Right atrium auricular region (tissue), 2 donors: ENCODE data around the gene EPHB4. TPM values are rescaled to one million over a fixed set of nuclear protein-coding genes. Genes with fewer than 3 reads are reported as not detected.

ENCODE experiments used
- DNase-seq: peaks from one replicate; pipeline ENCODE4 v3.0.0-alpha.2; 2019; ENCODE audit warnings: low spot score
- H3K27ac ChIP-seq, 2 donors: fragments of 200-600 bp; sonication (generic); 1 replicate in 1 of 2; 2 replicates in 1 of 2; pipeline ENCODE4 v1.5.1; 2016 to 2019
- H3K27me3 ChIP-seq, 2 donors: fragments of 200-600 bp; sonication (generic); one replicate each; pipeline versions ENCODE4 v1.5.1 to v1.6.0; 2017 to 2019
- H3K36me3 ChIP-seq: fragments of 200-600 bp; sonication (generic); one replicate; pipeline ENCODE4 v1.5.1; 2016
- H3K4me1 ChIP-seq, 2 donors: fragments of 200-600 bp; sonication (generic); one replicate each; pipeline versions ENCODE4 v1.5.1 to v1.6.0; 2017 to 2019
- H3K4me3 ChIP-seq, 2 donors: fragments of 200-600 bp; sonication (generic); 1 replicate in 1 of 2; 2 replicates in 1 of 2; pipeline ENCODE4 v1.5.1; 2017 to 2019; ENCODE audit warnings: mild to moderate bottlenecking in 1 of 2, moderate library complexity in 1 of 2
- H3K9me3 ChIP-seq, 2 donors: fragments of 200-600 bp; sonication (generic); one replicate each; pipeline ENCODE4 v1.5.1; 2019
- total RNA-seq, 2 donors: library from RNA; depleted of rRNA; stranded (reverse); fragments of >200 nt; gene quantifications; one replicate each; pipeline ENCODE4 v1.1.0, GENCODE V29; 2016
- TF ChIP-seq, protein P1 (sequence below), 2 donors: fragments of 200-600 bp; sonication (generic); IDR thresholded peaks; one replicate each; pipeline ENCODE4 v1.5.1; 2019; ENCODE audit warnings: antibody characterized with exemption in 2 of 2

EPHB4 gene
- total RNA-seq, 2 donors from 2014 or later, result 25.0 to 64.6 TPM

DNA sequence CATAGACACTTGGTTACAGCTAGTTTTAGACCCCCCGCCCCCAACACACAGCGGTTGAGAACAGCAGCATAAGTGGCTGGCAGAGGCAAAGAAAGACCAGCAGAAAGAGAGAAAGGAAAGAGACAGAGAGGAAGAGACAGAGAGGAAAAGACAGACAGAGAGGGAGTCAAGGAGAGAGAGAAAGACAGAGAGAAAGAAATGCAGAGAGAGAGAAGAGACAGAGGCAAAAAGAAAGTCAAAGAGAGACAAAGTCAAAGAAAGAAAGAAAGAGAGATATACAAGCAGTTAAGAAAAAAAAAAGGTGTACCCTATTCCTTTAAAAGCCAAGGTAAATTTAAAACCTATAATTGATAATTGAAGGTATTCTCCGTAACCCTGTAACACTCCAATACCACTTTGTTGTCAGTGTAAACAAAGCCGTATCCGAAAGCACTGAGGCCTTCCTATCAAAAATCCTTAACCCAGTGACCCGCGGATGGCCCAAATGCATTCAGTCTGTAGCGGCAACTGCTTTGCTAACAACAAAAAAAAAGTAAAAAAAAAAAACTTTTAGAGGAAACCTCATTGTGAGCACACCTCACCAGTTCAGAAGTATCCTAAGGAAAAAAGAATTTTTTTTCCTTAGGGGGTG lies 13.3 kb upstream of the EPHB4 start:
- peaks cover 0 to 15% of the 10 kb centered on the region in 2 donors for H3K4me1 ChIP-seq
- no peak overlapping the region for H3K27ac ChIP-seq
- H3K4me3 ChIP-seq, result no peak overlapping the region
- no peaks in the 10 kb centered on the region for H3K36me3 ChIP-seq
- no peaks in the 10 kb centered on the region for H3K9me3 ChIP-seq
- TF ChIP-seq, protein P1, sequence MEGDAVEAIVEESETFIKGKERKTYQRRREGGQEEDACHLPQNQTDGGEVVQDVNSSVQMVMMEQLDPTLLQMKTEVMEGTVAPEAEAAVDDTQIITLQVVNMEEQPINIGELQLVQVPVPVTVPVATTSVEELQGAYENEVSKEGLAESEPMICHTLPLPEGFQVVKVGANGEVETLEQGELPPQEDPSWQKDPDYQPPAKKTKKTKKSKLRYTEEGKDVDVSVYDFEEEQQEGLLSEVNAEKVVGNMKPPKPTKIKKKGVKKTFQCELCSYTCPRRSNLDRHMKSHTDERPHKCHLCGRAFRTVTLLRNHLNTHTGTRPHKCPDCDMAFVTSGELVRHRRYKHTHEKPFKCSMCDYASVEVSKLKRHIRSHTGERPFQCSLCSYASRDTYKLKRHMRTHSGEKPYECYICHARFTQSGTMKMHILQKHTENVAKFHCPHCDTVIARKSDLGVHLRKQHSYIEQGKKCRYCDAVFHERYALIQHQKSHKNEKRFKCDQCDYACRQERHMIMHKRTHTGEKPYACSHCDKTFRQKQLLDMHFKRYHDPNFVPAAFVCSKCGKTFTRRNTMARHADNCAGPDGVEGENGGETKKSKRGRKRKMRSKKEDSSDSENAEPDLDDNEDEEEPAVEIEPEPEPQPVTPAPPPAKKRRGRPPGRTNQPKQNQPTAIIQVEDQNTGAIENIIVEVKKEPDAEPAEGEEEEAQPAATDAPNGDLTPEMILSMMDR (IDR thresholded peaks at IDR 0.05), result no peak
- DNase-seq, result no peak
- H3K27me3 ChIP-seq, result no peaks in the 10 kb centered on the region

DNA sequence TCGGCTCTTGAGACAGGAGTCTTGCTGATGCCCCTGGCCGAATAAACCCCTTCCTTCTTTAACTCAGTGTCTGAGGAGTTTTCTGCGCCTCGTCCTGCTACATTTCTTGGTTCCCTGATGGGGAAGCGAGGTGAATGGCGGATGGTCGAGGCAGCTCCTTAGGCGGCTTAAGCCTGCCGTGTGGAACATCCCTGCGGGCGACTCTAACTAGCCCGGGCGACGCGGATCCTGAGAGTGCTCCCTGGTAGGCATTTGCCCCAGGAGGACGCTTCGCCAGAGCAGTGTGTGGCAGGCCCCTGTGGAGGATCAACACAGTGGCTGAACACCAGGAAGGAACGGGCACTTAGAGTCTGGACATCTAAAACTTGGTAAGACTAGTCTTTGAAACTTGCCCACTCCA lies 12.0 kb upstream of the EPHB4 start:
- H3K27me3 ChIP-seq, result no peaks in the 10 kb centered on the region
- TF ChIP-seq, protein P1 (IDR thresholded peaks at IDR 0.05), result no peak
- H3K36me3 ChIP-seq, result no peaks in the 10 kb centered on the region
- H3K4me3 ChIP-seq, result no peak overlapping the region
- H3K9me3 ChIP-seq, result no peaks in the 10 kb centered on the region
- no peak for DNase-seq
- H3K4me1 ChIP-seq, result peaks cover 0 to 16% of the 10 kb centered on the region in 2 donors
- no peak overlapping the region for H3K27ac ChIP-seq

DNA sequence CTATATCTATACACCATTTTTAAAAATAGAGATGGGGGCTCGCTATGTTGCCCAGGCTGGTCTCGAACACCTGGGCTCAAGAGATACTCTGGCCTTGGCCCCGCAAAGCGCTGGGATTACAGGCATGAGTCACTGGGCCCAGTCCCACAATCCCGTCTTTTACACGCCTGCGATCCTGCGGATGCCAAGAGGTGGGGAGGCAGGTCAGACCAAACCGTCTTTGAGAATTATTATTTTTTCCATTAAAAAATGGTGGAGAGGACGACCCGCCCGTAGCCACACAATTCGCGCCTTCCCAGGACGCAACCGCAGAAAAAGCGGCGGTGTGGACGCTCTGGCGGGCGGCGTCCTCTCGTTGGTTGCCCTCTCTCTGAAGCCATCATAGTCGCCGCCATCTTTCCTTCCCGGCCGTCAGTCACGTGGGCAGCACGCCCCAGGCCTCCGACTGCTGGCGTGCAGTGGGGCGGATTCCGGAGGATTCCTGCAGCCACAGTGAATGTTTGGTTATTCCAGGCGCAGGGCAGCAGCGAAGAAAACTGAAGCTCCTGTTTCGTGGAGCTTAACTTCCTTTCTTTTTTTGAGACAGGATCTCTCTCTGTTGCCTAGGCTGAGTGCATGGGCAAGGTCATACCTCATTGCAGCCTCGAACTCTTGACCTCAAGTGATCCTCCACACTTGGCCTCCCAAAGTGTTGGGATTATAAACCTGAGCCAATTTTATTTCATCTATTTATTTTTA lies 9.9 kb upstream of the EPHB4 start:
- H3K27me3 ChIP-seq, result no peaks in the 10 kb centered on the region
- TF ChIP-seq, protein P1 (IDR thresholded peaks at IDR 0.05), result no peak
- peak overlapping the region; percentile 30 to 42 for H3K4me3 ChIP-seq
- DNase-seq, result peak; percentile 93
- peak overlapping the region; percentile 76 to 82 for H3K27ac ChIP-seq
- peaks cover 0 to 16% of the 10 kb centered on the region in 2 donors for H3K4me1 ChIP-seq
- H3K9me3 ChIP-seq, result no peaks in the 10 kb centered on the region
- no peaks in the 10 kb centered on the region for H3K36me3 ChIP-seq

DNA sequence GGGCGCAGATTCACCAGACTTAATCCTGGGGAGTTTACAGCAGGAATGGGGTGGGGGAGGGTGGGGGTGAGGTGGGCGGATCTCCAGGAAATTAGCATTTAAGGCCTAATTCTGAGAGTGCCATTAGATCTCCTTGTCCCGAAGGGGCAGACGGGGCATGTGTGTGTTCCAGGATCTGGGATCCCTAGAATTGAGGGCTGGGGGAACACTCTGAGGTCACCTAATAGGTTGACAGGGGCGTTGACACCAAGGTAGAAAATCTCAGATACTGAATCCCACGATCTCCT lies 9.4 kb upstream of the EPHB4 start:
- H3K4me3 ChIP-seq, result peak overlapping the region; percentile 30 to 42
- DNase-seq, result no peak
- no peaks in the 10 kb centered on the region for H3K36me3 ChIP-seq
- TF ChIP-seq, protein P1 (IDR thresholded peaks at IDR 0.05), result no peak
- H3K4me1 ChIP-seq, result peaks cover 0 to 16% of the 10 kb centered on the region in 2 donors
- H3K27me3 ChIP-seq, result no peaks in the 10 kb centered on the region
- no peaks in the 10 kb centered on the region for H3K9me3 ChIP-seq
- peak overlapping the region; percentile 76 to 82 for H3K27ac ChIP-seq

DNA sequence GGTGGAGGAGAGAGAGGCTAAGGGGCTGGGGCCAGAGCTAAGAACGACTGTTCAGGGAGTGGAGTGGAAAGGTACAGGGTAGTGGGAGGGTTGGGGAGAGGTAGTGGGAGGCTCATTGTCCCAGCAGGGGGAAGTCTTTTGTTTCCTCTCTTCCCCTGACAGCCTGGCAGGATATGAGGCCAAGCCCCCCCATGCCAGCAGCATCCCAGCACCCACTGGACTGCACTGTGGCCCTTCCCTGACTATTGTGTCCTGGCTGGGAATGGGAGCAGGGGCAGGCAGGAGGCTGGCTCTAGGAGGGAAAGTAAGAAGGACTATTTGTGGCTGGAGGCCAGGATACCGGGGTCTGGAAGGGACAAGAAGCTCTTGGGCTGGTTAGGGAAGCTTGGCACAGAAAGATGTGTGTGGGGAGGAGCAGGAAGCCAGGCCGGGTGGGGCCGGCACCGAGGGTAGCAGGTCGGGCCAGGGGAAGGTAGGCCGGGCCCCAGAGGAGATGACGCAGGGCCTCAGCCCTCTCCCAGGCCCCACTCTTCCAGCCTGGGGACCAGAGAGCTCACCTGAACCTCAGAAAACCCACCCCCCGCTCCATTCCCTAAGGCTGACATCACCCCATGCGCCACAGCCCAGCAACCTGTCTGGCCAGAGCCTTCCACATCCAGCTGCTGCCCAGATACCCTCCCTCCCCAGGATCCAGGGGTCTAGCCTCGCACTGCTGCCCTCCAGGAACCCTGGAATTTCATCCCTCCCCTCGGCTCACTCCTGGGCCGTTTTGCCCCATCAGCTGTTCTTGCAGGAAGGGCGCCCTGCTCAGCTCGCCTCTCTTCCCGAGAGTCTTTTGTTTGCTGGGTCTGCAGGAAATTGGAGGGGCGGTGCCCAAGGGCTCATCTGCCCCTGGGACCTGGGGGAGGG lies 8.8 kb upstream of the EPHB4 start:
- Histone ChIP-seq H3K36me3 (no peaks in the 10 kb centered on the region), H3K27me3 (no peaks in the 10 kb centered on the region), H3K4me3 (peak overlapping the region in 1 of 2 donors; percentile 42), H3K4me1 (peaks cover 0 to 16% of the 10 kb centered on the region in 2 donors), H3K9me3 (no peaks in the 10 kb centered on the region), H3K27ac (peak overlapping the region; percentile 76 to 82)
- TF ChIP-seq, protein P1 (IDR thresholded peaks at IDR 0.05), result no peak
- peak; percentile 70 for DNase-seq
